Activated CD8-positive, alpha-beta T cell treated with anti-CD3 and anti-CD28 coated beads for 36 hours (primary cell): ENCODE results near the gene PRDM11. TPM values are rescaled to one million over a fixed set of nuclear protein-coding genes. Genes with fewer than 3 reads are reported as not detected.

Source experiments
- ATAC-seq: fragments of 200-7000 bp; cut with Tn5 transposase; one replicate; pipeline ENCODE4 v1.10.0; 2021; ENCODE audit warnings: mild to moderate bottlenecking, moderate library complexity
- CTCF ChIA-PET: fragments of 350-600 bp; sonication (Branson Sonifier 250); formaldehyde crosslinking; loops from one replicate; lab custom pipeline; 2021; ENCODE audit warnings: antibody characterized with exemption; lab: Charles Lee
- POLR2A ChIA-PET: fragments of 350-600 bp; sonication (Branson Sonifier 250); formaldehyde crosslinking; loops from one replicate; lab custom pipeline; 2021; ENCODE audit warnings: antibody characterized with exemption; lab: Charles Lee
- DNase-seq: peaks from one replicate; pipeline ENCODE4 v3.0.0-alpha.2; 2020
- H3K27ac Mint-ChIP-seq: one replicate; pipeline ENCODE4 v1.8.0; 2021; ENCODE audit warnings: mild to moderate bottlenecking, mixed read lengths
- H3K27me3 Mint-ChIP-seq: one replicate; pipeline ENCODE4 v1.8.0; 2021; ENCODE audit warnings: mixed read lengths
- H3K36me3 Mint-ChIP-seq: one replicate; pipeline ENCODE4 v1.8.0; 2021; ENCODE audit warnings: low read depth, mixed read lengths
- H3K4me1 Mint-ChIP-seq: one replicate; pipeline ENCODE4 v1.8.0; 2021; ENCODE audit warnings: low read depth, mixed read lengths
- H3K4me3 Mint-ChIP-seq: one replicate; pipeline ENCODE4 v1.8.0; 2021; ENCODE audit warnings: mild to moderate bottlenecking, moderate library complexity, mixed read lengths
- H3K9me3 Mint-ChIP-seq: one replicate; pipeline ENCODE4 v1.8.0; 2021; ENCODE audit warnings: mixed read lengths
- CTCF ChIP-seq: fragments of 200-600 bp; IDR thresholded peaks from one replicate; pipeline ENCODE4 v1.8.0; 2022; ENCODE audit warnings: antibody characterized with exemption, mild to moderate bottlenecking
- intact Hi-C: fragments of 100-400 bp; cut with micrococcal nuclease; formaldehyde crosslinking; loops from one replicate; pipeline ENCODE4 v1.10.0; 2022
- total RNA-seq, 2 experiments: library from RNA; stranded (reverse); gene quantifications; one replicate each; pipeline ENCODE4 v1.2.3, GENCODE V29; 2021

Gene PRDM11
- total RNA-seq, 2 experiments from 2014 or later: 2.6 to 3.5 TPM

- Mint-ChIP-seq H3K9me3 (no peaks in the 10 kb centered on the region), H3K36me3 (peaks cover 8% of the 10 kb centered on the region), H3K4me1 (no peaks in the 10 kb centered on the region), H3K4me3 (no peak overlapping the region), H3K27ac (no peak overlapping the region), H3K27me3 (no peaks in the 10 kb centered on the region)
- TF ChIP-seq CTCF: no peak
- ATAC-seq: no peak
- ChIA-PET CTCF (no interaction called here), POLR2A (no interaction called here)
- no peak for DNase-seq
- intact Hi-C loops: no loop called here
Measured at GRCh38 chr11:45189230-45189629, 42.8 kb downstream of the PRDM11 start.

GRCh38 chr11:45193695-45194094 lies 47.3 kb downstream of the PRDM11 start:
- intact Hi-C loops: no loop called here
- no peak for TF ChIP-seq CTCF
- no peaks in the 10 kb centered on the region for H3K9me3 Mint-ChIP-seq
- CTCF ChIA-PET: interaction anchor here (0.8 to 2.2 kb wide), 4 partner anchors 9 to 59 kb away, joined by 3 to 4 read pairs (median 4); no protein-coding TSS in a partner anchor
- no peak overlapping the region for H3K4me3 Mint-ChIP-seq
- ATAC-seq: no peak
- DNase-seq: no peak
- H3K27me3 Mint-ChIP-seq: no peaks in the 10 kb centered on the region
- H3K27ac Mint-ChIP-seq: no peak overlapping the region
- no peaks in the 10 kb centered on the region for H3K4me1 Mint-ChIP-seq
- POLR2A ChIA-PET: no interaction called here
- H3K36me3 Mint-ChIP-seq: no peaks in the 10 kb centered on the region

- DNase-seq (no peak), ATAC-seq (no peak)
- H3K36me3 Mint-ChIP-seq: peaks cover 11% of the 10 kb centered on the region
- ChIA-PET CTCF (no interaction called here), POLR2A (no interaction called here)
- H3K27me3 Mint-ChIP-seq: no peaks in the 10 kb centered on the region
- H3K4me3 Mint-ChIP-seq: no peak overlapping the region
- no peak overlapping the region for H3K27ac Mint-ChIP-seq
- no peaks in the 10 kb centered on the region for H3K4me1 Mint-ChIP-seq
- H3K9me3 Mint-ChIP-seq: peaks cover 5% of the 10 kb centered on the region
- no peak for TF ChIP-seq CTCF
- intact Hi-C loops: no loop called here
Measured at GRCh38 chr11:45204761-45205160, 58.3 kb downstream of the PRDM11 start.

GRCh38 chr11:45205978-45206377 lies 59.5 kb downstream of the PRDM11 start:
- H3K4me3 Mint-ChIP-seq: no peak overlapping the region
- H3K27me3 Mint-ChIP-seq: no peaks in the 10 kb centered on the region
- H3K36me3 Mint-ChIP-seq: peaks cover 11% of the 10 kb centered on the region
- ChIA-PET CTCF (no interaction called here), POLR2A (interaction anchor here (1.0 kb wide), 1 partner anchor 10 kb away, joined by 3 read pairs; no protein-coding TSS in a partner anchor)
- no peaks in the 10 kb centered on the region for H3K4me1 Mint-ChIP-seq
- intact Hi-C loops: no loop called here
- DNase-seq (no peak), ATAC-seq (no peak)
- TF ChIP-seq CTCF: no peak
- H3K27ac Mint-ChIP-seq: no peak overlapping the region
- H3K9me3 Mint-ChIP-seq: peaks cover 5% of the 10 kb centered on the region

- no peaks in the 10 kb centered on the region for H3K27me3 Mint-ChIP-seq
- ChIA-PET POLR2A (no interaction called here), CTCF (interaction anchor here (1.7 kb wide), 1 partner anchor 98 kb away, joined by 6 read pairs; no protein-coding TSS in a partner anchor)
- no peak overlapping the region for H3K4me3 Mint-ChIP-seq
- ATAC-seq (no peak), DNase-seq (no peak)
- no peaks in the 10 kb centered on the region for H3K4me1 Mint-ChIP-seq
- H3K36me3 Mint-ChIP-seq: no peaks in the 10 kb centered on the region
- intact Hi-C loops: no loop called here
- no peak overlapping the region for H3K27ac Mint-ChIP-seq
- no peak for TF ChIP-seq CTCF
- no peaks in the 10 kb centered on the region for H3K9me3 Mint-ChIP-seq
Measured at GRCh38 chr11:45208135-45208534, 61.7 kb downstream of the PRDM11 start.
